Activated T-cell treated with anti-CD3 and anti-CD28 coated beads, Interleukin-2, amount 50 U/mL, for 48 hours (primary cell): ENCODE measurements around the gene ADPRH.
A peak's percentile ranks its signal among the peaks of the same experiment; 100 is the strongest.

Experiments
- DNase-seq, 2 experiments: peaks; one replicate each; pipeline ENCODE4 v3.0.0-alpha.2; 2020

ADPRH gene

DNA sequence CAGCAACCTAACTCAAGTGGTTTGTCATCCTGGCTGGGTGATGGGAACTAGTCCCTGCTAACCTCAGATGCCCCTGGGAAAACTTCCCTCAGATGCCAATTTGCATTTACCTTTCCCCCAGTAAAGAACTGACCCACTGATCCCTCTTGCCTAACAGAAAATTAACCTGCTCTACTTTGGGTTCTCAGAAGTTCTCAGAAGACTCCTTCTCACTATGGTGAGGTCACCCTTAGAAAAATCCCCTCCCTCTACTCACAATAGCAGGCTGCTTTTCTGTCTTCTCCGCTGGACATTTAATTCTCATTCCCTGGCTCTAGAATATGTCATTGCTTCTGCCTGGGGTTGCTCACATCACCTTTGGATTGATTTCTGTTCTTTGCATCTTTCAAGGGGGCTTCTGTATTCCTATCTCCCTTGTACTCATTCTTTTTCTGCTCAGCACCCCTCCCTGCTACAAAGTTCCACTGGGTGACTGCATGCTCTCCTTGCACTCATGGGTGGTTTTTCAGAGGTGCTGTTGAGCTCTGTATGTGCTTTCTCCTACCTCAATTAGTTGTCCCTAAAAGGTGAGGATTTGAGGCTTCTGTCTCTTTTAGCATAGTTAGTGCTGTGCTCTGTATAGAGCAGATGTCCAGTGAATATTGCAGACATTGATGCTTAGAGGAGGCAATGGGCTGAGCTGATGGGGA is 19.3 kb downstream of the ADPRH start:
- DNase-seq: no peak

GRCh38 chr3:119599558-119600174 is 20.4 kb downstream of the ADPRH start:
- DNase-seq: no peak

DNA sequence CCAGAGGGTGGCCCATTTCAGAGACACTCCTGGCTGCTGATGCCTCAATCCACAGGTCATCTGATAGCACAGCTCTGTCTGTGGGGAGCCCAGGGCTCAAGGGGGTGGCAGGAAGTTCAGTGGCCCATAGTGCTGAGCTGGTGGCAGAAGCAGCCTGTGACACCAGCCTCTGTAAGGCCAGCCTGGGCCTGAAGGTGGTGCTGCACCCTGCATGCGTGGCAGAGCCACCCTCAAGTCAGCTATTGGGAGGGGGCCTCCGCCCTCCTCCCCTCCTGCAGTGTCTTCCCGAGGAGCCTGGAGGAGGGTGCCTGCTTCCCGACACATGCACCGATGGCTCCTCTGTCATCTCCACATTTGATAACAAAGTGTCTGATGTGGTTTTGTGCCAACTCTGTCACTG is 21.4 kb downstream of the ADPRH start:
- DNase-seq: peak; percentile 33 to 53

DNA sequence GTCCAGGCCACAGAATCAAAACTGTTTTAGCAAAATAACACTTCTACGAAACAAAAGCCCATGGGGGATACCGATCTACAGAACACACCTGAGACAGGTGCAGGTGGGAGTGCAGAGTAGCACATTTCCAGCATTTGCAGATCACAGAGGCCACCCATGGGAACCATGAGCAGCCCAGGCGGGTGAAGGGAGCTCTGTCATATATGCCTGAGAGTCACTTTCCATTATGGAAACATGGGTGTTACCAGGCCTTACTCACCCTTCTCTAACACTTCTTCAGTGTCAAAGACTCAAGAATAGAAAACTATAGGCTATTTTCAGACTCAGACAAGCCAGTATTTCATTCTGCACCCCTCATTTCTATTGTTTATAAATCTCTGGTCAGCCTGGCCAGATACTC is 21.9 kb downstream of the ADPRH start:
- peak in 1 of 2 experiments; percentile 24 for DNase-seq

DNA sequence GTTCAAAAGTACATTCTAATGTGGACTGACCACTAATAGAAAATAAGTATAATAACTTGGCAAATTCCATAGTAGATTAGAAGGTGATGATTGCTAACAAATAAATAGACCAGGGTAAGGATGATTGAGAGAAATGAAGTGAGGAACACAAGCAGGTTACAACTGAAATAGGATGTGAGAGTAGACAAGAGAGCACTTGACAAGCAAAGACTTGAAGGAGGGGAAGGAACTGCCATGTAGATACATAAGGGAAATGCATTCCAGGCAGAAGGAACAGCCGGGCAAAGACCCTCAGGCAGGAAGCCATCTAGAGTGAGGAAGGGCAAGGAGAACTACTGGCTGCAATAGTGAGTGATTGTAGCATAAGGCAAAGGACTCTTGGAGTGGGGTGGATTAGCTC is 23.4 kb downstream of the ADPRH start:
- DNase-seq: no peak

GRCh38 chr3:119604878-119605277 is 25.6 kb downstream of the ADPRH start:
- DNase-seq: no peak

DNA sequence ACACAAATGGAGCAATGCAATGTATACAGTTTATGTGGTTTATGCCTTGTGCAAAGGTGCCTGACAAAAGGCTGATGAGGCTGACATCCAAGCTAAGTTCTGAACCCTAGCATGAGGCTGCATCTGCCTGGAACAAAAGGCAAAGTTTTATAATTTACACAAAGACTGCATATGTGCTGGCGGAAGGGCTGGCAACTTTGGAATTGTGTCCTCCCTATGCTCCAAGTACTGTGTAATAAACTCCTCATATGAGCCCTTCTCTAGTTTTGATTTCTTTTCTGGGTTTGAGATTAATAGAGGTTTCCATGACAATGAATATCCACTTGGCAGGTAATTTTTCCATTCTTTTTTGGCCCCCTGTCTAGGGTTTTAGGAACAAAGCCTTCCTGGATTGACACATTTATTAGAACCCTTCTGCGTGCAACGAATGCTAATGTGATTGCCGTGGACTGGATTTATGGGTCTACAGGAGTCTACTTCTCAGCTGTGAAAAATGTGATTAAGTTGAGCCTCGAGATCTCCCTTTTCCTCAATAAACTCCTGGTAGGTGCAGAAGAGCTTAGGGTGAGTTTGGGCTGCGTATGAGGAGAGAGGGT is 29.2 kb downstream of the ADPRH start:
- DNase-seq: no peak

- DNase-seq: no peak
Measured at GRCh38 chr3:119609301-119609700, 30.0 kb downstream of the ADPRH start.

DNA sequence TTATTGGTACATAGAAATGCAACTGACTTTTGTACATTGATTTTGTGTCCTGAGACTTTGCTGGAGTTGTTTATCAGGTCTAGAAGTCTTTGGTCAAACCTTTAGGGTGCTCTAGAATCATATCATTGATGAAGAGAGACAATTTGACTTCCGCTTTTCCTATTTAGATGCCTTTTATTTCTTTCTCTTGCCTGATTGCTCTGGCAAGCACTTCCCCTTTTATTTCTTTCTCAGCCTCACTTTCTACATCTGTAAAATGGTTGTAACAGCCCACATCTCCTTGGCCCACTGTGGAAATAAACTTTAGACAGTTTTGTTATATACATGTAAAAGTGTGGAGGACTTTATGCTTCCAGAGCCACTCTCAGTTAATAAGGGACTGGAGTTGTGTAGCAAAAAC is 32.4 kb downstream of the ADPRH start:
- DNase-seq: no peak

DNA sequence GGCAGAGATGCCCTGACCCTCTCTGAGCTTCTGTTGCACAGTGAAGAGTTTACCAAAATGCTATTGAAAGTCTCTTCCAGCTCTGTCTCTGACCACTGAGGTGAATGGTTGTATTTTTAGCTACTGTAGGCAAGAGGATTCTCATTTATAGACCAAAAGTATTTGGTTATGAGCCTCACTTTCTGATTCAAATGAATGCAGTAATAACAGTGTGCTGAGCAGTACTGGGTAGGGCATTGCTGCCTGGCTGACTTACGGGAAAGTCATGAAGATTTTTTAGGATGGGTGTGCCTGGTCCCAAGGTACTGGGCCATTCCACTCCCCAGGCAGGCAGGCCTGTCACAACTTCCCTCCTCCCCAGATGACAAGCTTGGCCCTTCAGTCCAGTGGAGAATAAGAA is 33.9 kb downstream of the ADPRH start:
- no peak for DNase-seq

- no peak for DNase-seq
Measured at GRCh38 chr3:119613872-119614271, 34.6 kb downstream of the ADPRH start.

- no peak for DNase-seq
Measured at GRCh38 chr3:119616056-119616455, 36.8 kb downstream of the ADPRH start.

GRCh38 chr3:119619094-119619493 is 39.8 kb downstream of the ADPRH start:
- no peak for DNase-seq

DNA sequence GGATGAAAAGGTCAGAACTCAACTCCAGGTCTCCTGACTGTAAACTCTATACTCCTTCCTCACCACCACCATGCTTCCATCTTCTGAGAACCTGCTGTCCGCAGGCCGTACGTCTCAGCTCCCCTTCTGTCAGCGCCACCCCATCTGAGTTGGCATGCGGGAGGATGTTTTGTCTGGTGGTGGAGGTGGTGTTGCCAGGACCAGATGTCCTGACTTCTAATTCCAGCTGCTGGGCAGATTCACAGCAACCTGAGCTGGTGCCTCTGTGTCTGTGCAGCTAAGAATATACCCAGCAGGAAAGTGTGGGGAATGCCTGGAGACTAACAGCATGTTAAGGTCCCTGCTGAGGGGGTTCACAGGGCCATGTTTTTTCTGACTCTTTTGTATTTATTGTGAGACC is 41.6 kb downstream of the ADPRH start:
- no peak for DNase-seq

DNA sequence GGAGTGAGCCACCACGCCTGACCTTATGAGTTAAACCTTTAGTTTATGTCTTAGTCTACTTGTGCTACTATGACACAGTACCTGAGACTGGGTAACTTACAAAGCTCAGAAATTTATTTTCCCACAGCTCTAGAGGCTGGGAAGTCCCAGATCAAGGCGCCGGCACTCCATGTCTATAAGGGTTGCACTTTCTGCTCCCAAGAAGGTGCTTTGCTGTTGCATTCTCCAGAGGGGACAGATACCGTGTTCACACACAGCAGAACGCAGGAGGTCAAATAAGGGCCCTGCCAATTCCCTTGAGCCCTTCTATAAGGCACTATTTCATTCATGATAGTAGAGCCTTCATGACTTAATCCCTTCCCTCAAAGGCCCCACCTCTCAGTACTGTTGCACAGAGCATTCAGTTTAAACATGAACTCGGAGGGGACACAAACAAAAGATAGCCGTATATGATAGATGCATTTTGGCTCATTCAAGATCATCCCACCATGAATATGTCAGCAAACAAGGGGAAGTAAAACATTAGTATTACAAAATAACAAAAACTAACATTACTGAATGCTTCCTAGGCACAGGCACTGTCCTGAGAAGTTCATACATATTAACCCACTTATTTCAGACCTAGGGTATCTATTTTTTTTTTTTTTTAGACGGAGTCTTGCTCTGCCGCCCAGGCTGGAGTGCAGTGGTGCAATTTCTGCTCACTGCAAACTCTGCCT is 44.9 kb downstream of the ADPRH start:
- DNase-seq: no peak

DNA sequence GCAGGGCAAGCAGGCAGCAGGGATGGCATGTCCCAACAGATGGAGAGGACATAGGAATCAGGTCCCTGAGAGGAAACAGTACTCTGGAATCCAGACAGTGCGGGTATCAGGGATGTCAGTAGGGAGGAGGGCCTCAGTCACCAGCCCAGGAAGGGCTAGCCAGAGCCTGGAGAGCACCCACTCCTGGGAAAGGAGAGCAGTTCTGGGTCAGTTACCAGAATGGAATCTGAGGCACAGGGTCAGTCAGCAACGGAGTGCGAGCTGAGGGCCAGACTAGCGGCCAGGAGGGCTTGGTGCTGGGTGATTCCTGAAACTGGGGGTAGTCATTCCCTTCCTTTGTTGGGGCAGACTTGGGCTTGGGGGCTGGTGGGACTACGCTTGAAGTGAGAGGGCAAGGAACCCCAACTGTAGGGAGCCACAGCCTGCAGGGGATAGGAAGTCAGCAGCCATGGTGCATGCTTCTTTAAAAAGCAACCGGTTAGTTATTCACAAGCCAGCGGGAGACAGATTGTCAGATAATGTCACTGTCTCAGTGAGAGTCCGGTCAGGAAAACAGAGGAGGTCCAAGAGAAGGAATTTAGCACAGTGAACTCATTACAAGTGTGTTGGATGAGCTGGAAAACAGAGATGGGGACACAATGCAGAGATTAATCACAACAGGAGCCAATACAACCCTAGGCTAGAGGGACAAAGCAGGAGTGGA is 46.3 kb downstream of the ADPRH start:
- DNase-seq: no peak

DNA sequence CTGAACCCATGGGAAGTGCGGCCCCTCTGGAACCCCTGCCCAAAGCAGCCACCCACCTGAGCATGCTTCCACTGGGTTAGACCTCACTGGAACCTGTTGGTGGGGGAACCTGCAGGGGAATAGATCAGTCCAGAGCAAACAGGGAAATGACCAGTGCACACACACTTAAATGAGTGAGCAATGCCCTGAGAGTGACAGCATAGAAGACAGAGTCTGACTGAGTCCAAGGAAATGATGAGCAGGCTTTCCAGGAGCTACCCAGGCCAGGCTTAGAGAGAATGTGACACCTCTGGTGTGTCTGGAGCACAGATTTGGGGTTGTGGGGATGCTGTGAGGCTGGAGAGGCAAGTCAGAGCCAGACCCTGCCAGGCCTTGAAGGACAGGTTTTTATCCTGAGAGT is 46.9 kb downstream of the ADPRH start:
- no peak for DNase-seq

- no peak for DNase-seq
Measured at GRCh38 chr3:119627461-119627860, 48.2 kb downstream of the ADPRH start.

DNA sequence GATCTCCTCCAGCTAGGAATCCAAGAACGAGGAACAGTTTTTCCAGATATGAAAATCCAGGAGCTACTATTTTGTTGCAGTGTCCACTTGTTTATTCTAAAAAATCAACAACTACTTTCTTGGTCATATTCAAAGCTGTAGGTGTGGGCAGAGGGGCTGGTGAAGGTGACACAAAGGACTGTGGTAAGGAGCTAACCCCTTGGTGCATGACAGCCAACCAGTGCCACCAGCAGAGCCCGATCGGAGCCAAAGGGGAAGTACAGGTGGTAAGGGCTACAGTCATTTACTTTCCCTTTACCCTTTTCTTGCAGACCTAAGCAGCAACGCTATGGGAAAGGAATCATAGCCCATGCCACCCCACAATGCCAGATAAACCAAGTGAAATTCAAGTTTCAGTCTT is 49.1 kb downstream of the ADPRH start:
- DNase-seq: peak; percentile 32 to 40

GRCh38 chr3:119628816-119629445 is 49.6 kb downstream of the ADPRH start:
- no peak for DNase-seq

- DNase-seq: no peak
Measured at GRCh38 chr3:119630128-119630879, 51.0 kb downstream of the ADPRH start.

GRCh38 chr3:119630880-119631329 is 51.6 kb downstream of the ADPRH start:
- DNase-seq: no peak
